ENCODE results near the gene FHAD1. TPM values are rescaled to one million over a fixed set of nuclear protein-coding genes. Genes with fewer than 3 reads are reported as not detected.

The FHAD1 gene
- total RNA-seq, 4 donors from 2014 or later, result 0.54 to 1.9 (median 0.75) TPM

DNA sequence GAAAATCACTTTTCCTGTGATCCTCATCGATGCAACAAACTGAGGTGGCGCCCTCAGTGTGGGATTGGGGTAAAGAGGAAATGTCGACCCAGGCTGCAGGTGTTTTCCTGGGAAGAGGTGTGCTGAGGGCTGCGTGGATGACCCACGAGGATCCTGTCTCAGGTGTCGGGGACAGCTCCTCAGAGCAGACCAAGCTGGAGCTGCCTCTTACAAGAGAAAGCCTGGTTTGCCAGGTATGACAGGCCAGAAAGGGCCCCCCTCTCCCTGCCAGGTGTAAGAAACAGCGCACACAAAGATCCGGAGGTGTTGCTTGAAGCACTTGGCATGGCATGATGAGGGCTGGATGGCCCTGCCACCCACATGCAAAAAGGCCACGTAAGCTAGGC lies 12.6 kb downstream of the FHAD1 start:
- H3K9me3 ChIP-seq, result no peaks in the 10 kb centered on the region
- H3K4me1 ChIP-seq, result no peaks in the 10 kb centered on the region
- no peak overlapping the region for H3K4me3 ChIP-seq (replicated peaks in 1 of 3)
- no peak for DNase-seq
- no peaks in the 10 kb centered on the region for H3K27me3 ChIP-seq
- intact Hi-C loops (cut with DNase I), result no loop called here
- TF ChIP-seq POLR2A (IDR thresholded peaks at IDR 0.05), result no peak
- TF ChIP-seq, protein P1, sequence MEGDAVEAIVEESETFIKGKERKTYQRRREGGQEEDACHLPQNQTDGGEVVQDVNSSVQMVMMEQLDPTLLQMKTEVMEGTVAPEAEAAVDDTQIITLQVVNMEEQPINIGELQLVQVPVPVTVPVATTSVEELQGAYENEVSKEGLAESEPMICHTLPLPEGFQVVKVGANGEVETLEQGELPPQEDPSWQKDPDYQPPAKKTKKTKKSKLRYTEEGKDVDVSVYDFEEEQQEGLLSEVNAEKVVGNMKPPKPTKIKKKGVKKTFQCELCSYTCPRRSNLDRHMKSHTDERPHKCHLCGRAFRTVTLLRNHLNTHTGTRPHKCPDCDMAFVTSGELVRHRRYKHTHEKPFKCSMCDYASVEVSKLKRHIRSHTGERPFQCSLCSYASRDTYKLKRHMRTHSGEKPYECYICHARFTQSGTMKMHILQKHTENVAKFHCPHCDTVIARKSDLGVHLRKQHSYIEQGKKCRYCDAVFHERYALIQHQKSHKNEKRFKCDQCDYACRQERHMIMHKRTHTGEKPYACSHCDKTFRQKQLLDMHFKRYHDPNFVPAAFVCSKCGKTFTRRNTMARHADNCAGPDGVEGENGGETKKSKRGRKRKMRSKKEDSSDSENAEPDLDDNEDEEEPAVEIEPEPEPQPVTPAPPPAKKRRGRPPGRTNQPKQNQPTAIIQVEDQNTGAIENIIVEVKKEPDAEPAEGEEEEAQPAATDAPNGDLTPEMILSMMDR (IDR thresholded peaks at IDR 0.05), result no peak
- H3K27ac ChIP-seq, result no peak overlapping the region
- no peaks in the 10 kb centered on the region for H3K36me3 ChIP-seq
- 90% methylated on average over 9 of the region's 9 CpGs for WGBS, 2 donors

DNA sequence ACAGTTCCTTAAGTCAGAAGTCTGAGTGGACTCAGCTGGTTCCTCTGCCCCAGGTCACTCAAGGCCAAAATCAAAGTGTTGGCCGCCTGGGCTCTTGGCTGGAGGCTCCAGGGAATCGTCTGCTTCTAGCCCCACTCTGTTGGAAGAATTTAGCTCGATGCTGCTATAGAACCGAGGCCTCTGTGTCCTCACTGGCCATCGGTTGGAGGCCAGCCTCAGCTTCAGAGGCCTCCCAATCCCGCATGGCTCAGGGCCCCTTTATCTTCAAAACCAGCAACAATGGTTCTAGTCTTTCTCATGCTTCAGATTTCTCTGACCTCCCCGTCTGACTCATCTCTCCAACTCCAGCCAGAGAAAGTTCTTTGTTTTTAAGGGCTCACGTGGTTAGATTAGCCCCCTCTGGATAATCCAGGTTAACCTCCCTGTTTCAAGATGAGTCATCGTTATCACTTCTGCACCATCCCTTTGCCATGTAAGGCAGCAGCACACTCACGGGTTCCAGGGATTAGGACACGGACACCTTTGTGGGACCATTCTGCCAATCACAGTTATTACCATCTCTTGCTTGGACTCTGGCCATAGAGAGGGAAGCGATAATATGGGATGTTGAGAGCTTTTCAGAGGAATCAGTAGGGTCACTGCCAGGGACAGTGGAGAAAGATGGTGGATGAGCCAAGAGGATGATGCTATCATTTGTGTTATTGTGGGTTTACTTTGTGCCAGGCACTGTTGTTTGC lies 13.6 kb downstream of the FHAD1 start:
- DNase-seq, result no peak
- no peaks in the 10 kb centered on the region for H3K36me3 ChIP-seq
- no peaks in the 10 kb centered on the region for H3K9me3 ChIP-seq
- WGBS, 2 donors, result 82 to 88% methylated on average over 12 of the region's 12 CpGs
- H3K27ac ChIP-seq, result no peak overlapping the region
- no peaks in the 10 kb centered on the region for H3K4me1 ChIP-seq
- no peak overlapping the region for H3K4me3 ChIP-seq (replicated peaks in 1 of 3)
- H3K27me3 ChIP-seq, result no peaks in the 10 kb centered on the region
- intact Hi-C loops (cut with DNase I), result no loop called here
- TF ChIP-seq, protein P1 (IDR thresholded peaks at IDR 0.05), result no peak

DNA sequence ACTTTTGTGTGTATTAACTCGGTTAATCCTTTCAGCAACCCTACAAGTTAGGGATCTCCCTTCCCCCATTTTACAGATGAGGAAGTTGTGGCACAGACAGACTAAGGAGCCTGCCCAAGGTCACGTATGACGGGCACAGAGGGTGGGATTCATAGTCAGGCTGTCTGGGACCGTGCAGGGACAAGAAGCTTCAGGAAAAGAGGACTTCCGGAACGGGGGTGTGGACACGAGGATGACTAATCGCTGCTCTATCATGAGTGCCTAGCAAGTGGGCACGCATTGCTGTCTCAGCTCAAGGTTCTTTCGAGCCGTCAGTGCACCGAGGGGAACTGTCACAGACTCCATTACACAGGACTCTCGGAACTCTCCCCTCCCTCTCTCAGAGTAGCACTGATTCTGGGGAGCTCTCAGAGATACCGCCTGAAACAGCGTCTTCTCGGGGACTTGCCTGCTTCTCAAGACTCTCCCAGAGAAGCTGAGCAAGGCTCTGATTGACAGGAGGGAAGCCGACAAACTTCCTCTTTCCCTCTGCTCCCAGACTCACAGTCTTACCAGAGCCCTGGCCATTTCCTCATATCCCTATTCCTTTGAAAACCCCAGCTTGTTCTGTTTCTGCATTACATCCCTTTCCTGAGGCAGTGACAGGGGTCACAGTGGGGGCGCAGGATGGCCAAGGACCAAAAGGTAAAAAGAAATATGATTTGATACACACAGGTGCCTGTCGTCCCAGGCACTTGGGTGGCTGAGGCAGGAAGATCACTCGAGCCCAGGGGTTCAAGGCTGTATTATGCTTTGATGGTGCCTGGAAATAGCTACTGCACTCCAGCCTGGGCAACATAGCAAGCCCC lies 14.4 kb downstream of the FHAD1 start:
- WGBS, 2 donors, result 51 to 63% methylated on average over 20 of the region's 20 CpGs
- Histone ChIP-seq H3K27me3 (no peaks in the 10 kb centered on the region), H3K36me3 (no peaks in the 10 kb centered on the region), H3K27ac (peak overlapping the region in 1 of 3 donors; percentile 63), H3K9me3 (no peaks in the 10 kb centered on the region), H3K4me1 (no peaks in the 10 kb centered on the region), H3K4me3 (replicated peaks in 1 of 3) (no peak overlapping the region)
- DNase-seq, result peak in 1 of 2 donors; percentile 18
- no peak for TF ChIP-seq POLR2A (IDR thresholded peaks at IDR 0.05)
- TF ChIP-seq, protein P1 (IDR thresholded peaks at IDR 0.05), result no peak
- intact Hi-C loops (cut with DNase I), result no loop called here

DNA sequence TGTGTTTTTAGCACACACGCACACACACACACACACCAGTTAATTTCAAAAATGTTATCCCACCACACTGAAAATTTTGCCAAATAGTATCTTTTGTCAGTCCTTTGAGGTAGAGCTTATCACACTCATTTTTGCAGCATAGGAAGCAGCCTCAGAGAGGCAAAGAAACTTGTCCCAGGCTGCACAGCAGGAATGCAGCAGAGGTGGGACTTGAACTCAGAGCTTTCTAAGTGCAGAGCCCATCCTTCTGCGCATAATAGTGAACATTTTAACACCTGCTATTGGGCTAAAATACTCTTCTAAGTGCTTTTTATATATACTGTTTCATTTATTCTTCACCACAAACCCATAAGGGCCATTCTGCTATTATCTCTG lies 15.0 kb downstream of the FHAD1 start:
- Histone ChIP-seq H3K27me3 (no peaks in the 10 kb centered on the region), H3K4me1 (no peaks in the 10 kb centered on the region), H3K27ac (no peak overlapping the region), H3K9me3 (no peaks in the 10 kb centered on the region), H3K4me3 (replicated peaks in 1 of 3) (no peak overlapping the region), H3K36me3 (no peaks in the 10 kb centered on the region)
- intact Hi-C loops (cut with DNase I), result no loop called here
- no peak for TF ChIP-seq POLR2A (IDR thresholded peaks at IDR 0.05)
- TF ChIP-seq, protein P1 (IDR thresholded peaks at IDR 0.05), result no peak
- 89 to 94% methylated on average over 2 of the region's 2 CpGs for WGBS, 2 donors
- DNase-seq, result no peak

DNA sequence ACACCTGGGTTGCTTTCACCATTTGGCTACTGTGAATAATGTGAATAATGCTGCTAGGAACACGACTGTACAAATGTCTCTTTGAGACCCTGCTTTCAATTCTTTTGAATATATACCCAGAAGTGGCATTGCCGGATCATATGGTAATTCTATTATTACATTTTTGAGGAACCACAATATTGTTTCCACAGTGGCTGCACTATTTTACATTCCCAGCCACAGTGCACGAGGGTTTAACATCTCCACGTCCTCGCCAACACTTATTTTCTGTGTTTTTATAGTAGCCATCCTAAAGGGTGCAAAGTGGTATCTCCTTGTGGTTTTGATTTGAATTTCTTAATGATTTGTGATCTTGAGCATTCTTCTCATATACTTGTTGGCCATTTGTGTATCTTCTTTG lies 15.7 kb downstream of the FHAD1 start:
- Histone ChIP-seq H3K9me3 (no peaks in the 10 kb centered on the region), H3K36me3 (no peaks in the 10 kb centered on the region), H3K27me3 (no peaks in the 10 kb centered on the region), H3K4me1 (no peaks in the 10 kb centered on the region), H3K27ac (no peak overlapping the region), H3K4me3 (replicated peaks in 1 of 3) (no peak overlapping the region)
- no peak for TF ChIP-seq POLR2A (IDR thresholded peaks at IDR 0.05)
- TF ChIP-seq, protein P1 (IDR thresholded peaks at IDR 0.05), result no peak
- WGBS, 2 donors, result 84 to 86% methylated on average over 5 of the region's 5 CpGs
- no peak for DNase-seq
- intact Hi-C loops (cut with DNase I), result no loop called here

All from thyroid gland (tissue), 4 donors.